ENCODE results near the gene ANXA11. TPM values are rescaled to one million over a fixed set of nuclear protein-coding genes. Genes with fewer than 3 reads are reported as not detected.

The ANXA11 gene
- total RNA-seq, 2 experiments from 2014 or later: 93.9 to 164 TPM

DNA sequence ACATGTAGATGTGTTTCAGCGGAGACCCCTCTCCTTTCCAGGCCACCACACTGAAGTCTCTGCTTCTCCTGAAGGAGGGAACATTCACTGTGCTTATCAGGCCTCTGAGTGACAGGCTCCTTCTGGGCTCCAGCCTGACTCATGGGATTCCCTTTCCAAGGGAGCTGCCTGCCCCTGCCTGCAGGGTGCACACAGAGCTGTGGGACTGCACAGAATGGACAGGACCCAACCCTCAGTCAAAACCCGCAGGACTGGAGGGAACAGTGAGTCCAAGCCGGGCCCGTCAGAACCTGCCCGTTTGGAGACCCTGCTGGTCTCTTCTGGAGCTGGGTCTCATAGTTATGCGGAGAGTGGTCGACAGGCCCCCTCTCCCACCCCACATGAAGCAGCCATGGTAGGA lies 40.2 kb downstream of the ANXA11 start:
- Histone ChIP-seq H3K79me2 (ENCODE audit: insufficient read depth, low read depth, low read length) (no peaks in the 10 kb centered on the region), H3K27ac (ENCODE audit: low read depth, low read length, poor library complexity, severe bottlenecking) (no peak overlapping the region), H2AFZ (ENCODE audit: low read length) (no peak overlapping the region), H3K4me3 (ENCODE audit: low read depth, low read length, poor library complexity, severe bottlenecking) (no peak overlapping the region), H3K9me3 (ENCODE audit: low read length) (no peaks in the 10 kb centered on the region), H4K20me1 (ENCODE audit: insufficient read depth, low read length) (no peaks in the 10 kb centered on the region), H3K36me3 (ENCODE audit: insufficient read depth, low read length) (peaks cover 69% of the 10 kb centered on the region), H3K4me1 (ENCODE audit: insufficient read depth, low read length, poor library complexity, severe bottlenecking) (no peaks in the 10 kb centered on the region), H3K4me2 (ENCODE audit: low read length) (no peak overlapping the region), H3K9me2 (ENCODE audit: insufficient read depth, low read length) (no peaks in the 10 kb centered on the region)
- DNase-seq (ENCODE audit: low spot score): no peak
- TF ChIP-seq EZH2phosphoT487 (IDR thresholded peaks at IDR 0.05; ENCODE audit: borderline replicate concordance, low read depth, low read length): no peak
- TF ChIP-seq, protein P1, sequence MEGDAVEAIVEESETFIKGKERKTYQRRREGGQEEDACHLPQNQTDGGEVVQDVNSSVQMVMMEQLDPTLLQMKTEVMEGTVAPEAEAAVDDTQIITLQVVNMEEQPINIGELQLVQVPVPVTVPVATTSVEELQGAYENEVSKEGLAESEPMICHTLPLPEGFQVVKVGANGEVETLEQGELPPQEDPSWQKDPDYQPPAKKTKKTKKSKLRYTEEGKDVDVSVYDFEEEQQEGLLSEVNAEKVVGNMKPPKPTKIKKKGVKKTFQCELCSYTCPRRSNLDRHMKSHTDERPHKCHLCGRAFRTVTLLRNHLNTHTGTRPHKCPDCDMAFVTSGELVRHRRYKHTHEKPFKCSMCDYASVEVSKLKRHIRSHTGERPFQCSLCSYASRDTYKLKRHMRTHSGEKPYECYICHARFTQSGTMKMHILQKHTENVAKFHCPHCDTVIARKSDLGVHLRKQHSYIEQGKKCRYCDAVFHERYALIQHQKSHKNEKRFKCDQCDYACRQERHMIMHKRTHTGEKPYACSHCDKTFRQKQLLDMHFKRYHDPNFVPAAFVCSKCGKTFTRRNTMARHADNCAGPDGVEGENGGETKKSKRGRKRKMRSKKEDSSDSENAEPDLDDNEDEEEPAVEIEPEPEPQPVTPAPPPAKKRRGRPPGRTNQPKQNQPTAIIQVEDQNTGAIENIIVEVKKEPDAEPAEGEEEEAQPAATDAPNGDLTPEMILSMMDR (conservative IDR thresholded peaks at IDR 0.05; ENCODE audit: low read length): no peak
- POLR2A ChIA-PET: no interaction called here
- BruUV-seq (replicated peaks): no TSS peak
- intact Hi-C loops (cut with micrococcal nuclease; ENCODE audit: unreplicated experiment): no loop called here
- CTCF ChIA-PET (ENCODE audit: unreplicated experiment): no interaction called here

DNA sequence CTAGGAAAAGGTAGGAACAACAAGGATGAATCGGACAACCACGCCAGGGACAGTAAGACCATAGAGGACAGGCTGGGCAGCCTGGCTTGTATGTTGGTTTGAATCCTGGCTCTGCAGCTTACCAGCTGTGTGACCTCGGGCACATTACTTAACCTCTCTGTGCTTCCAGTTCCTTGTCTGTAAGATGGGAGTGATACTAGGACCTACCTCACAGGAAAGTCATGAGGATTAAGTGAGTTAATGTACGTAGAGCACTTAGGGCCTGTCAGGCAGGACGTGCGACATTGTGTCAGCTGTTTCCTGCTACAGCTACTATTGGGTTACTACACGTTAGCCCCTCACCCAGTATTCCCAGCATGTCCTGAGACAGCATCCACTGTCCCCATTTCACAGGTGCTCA lies 40.7 kb downstream of the ANXA11 start:
- CTCF ChIA-PET (ENCODE audit: unreplicated experiment): no interaction called here
- Histone ChIP-seq H3K4me3 (ENCODE audit: low read depth, low read length, poor library complexity, severe bottlenecking) (no peak overlapping the region), H3K9me2 (ENCODE audit: insufficient read depth, low read length) (no peaks in the 10 kb centered on the region), H4K20me1 (ENCODE audit: insufficient read depth, low read length) (no peaks in the 10 kb centered on the region), H3K27ac (ENCODE audit: low read depth, low read length, poor library complexity, severe bottlenecking) (no peak overlapping the region), H3K9me3 (ENCODE audit: low read length) (no peaks in the 10 kb centered on the region), H3K4me1 (ENCODE audit: insufficient read depth, low read length, poor library complexity, severe bottlenecking) (no peaks in the 10 kb centered on the region), H3K36me3 (ENCODE audit: insufficient read depth, low read length) (peaks cover 68% of the 10 kb centered on the region), H3K4me2 (ENCODE audit: low read length) (no peak overlapping the region), H2AFZ (ENCODE audit: low read length) (no peak overlapping the region), H3K79me2 (ENCODE audit: insufficient read depth, low read depth, low read length) (no peaks in the 10 kb centered on the region)
- POLR2A ChIA-PET: no interaction called here
- TF ChIP-seq, protein P1 (conservative IDR thresholded peaks at IDR 0.05; ENCODE audit: low read length): no peak
- TF ChIP-seq EZH2phosphoT487 (IDR thresholded peaks at IDR 0.05; ENCODE audit: borderline replicate concordance, low read depth, low read length): no peak
- no peak for DNase-seq (ENCODE audit: low spot score)
- no TSS peak for BruUV-seq (replicated peaks)
- intact Hi-C loops (cut with micrococcal nuclease; ENCODE audit: unreplicated experiment): no loop called here

DNA sequence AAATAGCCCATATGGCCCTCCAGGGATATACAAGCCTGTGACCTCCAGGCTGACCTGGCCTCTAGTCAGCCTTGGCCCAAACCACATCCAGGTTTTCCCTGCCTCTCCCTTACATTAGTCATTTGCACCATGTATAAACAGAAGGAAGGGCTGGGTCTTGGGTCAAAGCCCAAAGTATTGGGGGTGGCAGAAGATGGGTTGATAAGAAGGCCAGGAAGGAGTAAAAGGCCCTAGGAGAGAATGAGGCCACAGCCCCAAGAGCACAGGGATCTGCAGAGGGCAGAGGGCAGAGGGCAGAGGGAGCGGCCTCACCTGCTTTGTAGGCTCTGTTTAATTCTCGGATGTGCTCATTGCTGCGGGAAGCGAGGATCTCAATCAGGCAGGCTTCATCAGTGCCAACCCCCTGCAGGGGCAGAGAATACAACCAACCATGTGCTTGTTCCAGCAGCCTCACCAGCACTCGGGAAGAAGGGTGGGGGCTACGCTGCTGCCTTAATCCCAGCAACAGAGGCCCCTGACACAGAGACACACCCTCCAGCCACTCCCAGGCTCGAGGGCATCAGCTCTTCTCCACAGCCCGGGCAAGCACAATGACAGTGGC lies 41.5 kb downstream of the ANXA11 start:
- H3K79me2 ChIP-seq (ENCODE audit: insufficient read depth, low read depth, low read length): no peaks in the 10 kb centered on the region
- no peaks in the 10 kb centered on the region for H3K4me1 ChIP-seq (ENCODE audit: insufficient read depth, low read length, poor library complexity, severe bottlenecking)
- peaks cover 68% of the 10 kb centered on the region for H3K36me3 ChIP-seq (ENCODE audit: insufficient read depth, low read length)
- DNase-seq (ENCODE audit: low spot score): no peak
- no peak overlapping the region for H3K4me2 ChIP-seq (ENCODE audit: low read length)
- intact Hi-C loops (cut with micrococcal nuclease; ENCODE audit: unreplicated experiment): no loop called here
- no TSS peak for BruUV-seq (replicated peaks)
- CTCF ChIA-PET (ENCODE audit: unreplicated experiment): no interaction called here
- H2AFZ ChIP-seq (ENCODE audit: low read length): no peak overlapping the region
- no peaks in the 10 kb centered on the region for H3K9me3 ChIP-seq (ENCODE audit: low read length)
- H3K4me3 ChIP-seq (ENCODE audit: low read depth, low read length, poor library complexity, severe bottlenecking): no peak overlapping the region
- H3K9me2 ChIP-seq (ENCODE audit: insufficient read depth, low read length): no peaks in the 10 kb centered on the region
- TF ChIP-seq, protein P1 (conservative IDR thresholded peaks at IDR 0.05; ENCODE audit: low read length): no peak
- no peak for TF ChIP-seq EZH2phosphoT487 (IDR thresholded peaks at IDR 0.05; ENCODE audit: borderline replicate concordance, low read depth, low read length)
- POLR2A ChIA-PET: no interaction called here
- no peaks in the 10 kb centered on the region for H4K20me1 ChIP-seq (ENCODE audit: insufficient read depth, low read length)
- H3K27ac ChIP-seq (ENCODE audit: low read depth, low read length, poor library complexity, severe bottlenecking): no peak overlapping the region

Measured in OCI-LY7 (cell line).